Measurements from ENCODE around the gene C6orf62. TPM values are rescaled to one million over a fixed set of nuclear protein-coding genes. Genes with fewer than 3 reads are reported as not detected.
"Not testable (repeated sequence)": the region's sequence is repeated elsewhere in the genome, so short reads cannot be mapped to it uniquely, and the experiment has no call there.

Gene C6orf62
- total and polyA plus RNA-seq, 4 donors: 109 to 193 (median 134) TPM

- H3K27ac ChIP-seq (ENCODE audit: low read depth, low read length): no peak overlapping the region
- no peak for DNase-seq (ENCODE audit: low read depth in 4 of 6, low spot score in 6 of 6)
- 80% methylated on average over 1 of the region's 5 CpGs for WGBS (ENCODE audit: insufficient coverage)
Observed at GRCh38 chr6:24744911-24745310, 26.0 kb upstream of the C6orf62 start.

GRCh38 chr6:24743944-24744335 is 25.0 kb upstream of the C6orf62 start:
- no peaks in the 10 kb centered on the region for H3K9me3 ChIP-seq (ENCODE audit: control insufficient read depth, insufficient read depth, low read length)
- no CpG with 5 or more reads among the region's 3 CpGs for WGBS (ENCODE audit: insufficient coverage)
- H3K4me1 ChIP-seq (ENCODE audit: control insufficient read depth, insufficient read depth, low read length): no peaks in the 10 kb centered on the region
- no peaks in the 10 kb centered on the region for H3K36me3 ChIP-seq (ENCODE audit: control insufficient read depth, insufficient read depth, low read length)
- no peak for DNase-seq (ENCODE audit: low read depth in 4 of 6, low spot score in 6 of 6)
- H3K27me3 ChIP-seq (ENCODE audit: control insufficient read depth, insufficient read depth, low read length): no peaks in the 10 kb centered on the region
- no peak overlapping the region for H3K4me3 ChIP-seq (ENCODE audit: low read depth, low read length)
- no peak overlapping the region for H3K27ac ChIP-seq (ENCODE audit: low read depth, low read length)

More at GRCh38 chr6:24744911-24745310, 26.0 kb upstream of the C6orf62 start:
- Histone ChIP-seq H3K36me3 (ENCODE audit: control insufficient read depth, insufficient read depth, low read length) (no peaks in the 10 kb centered on the region), H3K4me3 (ENCODE audit: low read depth, low read length) (no peak overlapping the region), H3K4me1 (ENCODE audit: control insufficient read depth, insufficient read depth, low read length) (no peaks in the 10 kb centered on the region), H3K27me3 (ENCODE audit: control insufficient read depth, insufficient read depth, low read length) (no peaks in the 10 kb centered on the region), H3K9me3 (ENCODE audit: control insufficient read depth, insufficient read depth, low read length) (no peaks in the 10 kb centered on the region)

GRCh38 chr6:24743265-24743943 is 24.4 kb upstream of the C6orf62 start:
- DNase-seq (ENCODE audit: low read depth in 4 of 6, low spot score in 6 of 6): peak in 1 of 6 donors; percentile 16
- no CpG with 5 or more reads among the region's 2 CpGs for WGBS (ENCODE audit: insufficient coverage)
- no peak overlapping the region for H3K4me3 ChIP-seq (ENCODE audit: low read depth, low read length)
- H3K9me3 ChIP-seq (ENCODE audit: control insufficient read depth, insufficient read depth, low read length): no peaks in the 10 kb centered on the region
- H3K36me3 ChIP-seq (ENCODE audit: control insufficient read depth, insufficient read depth, low read length): no peaks in the 10 kb centered on the region
- H3K4me1 ChIP-seq (ENCODE audit: control insufficient read depth, insufficient read depth, low read length): no peaks in the 10 kb centered on the region
- no peak overlapping the region for H3K27ac ChIP-seq (ENCODE audit: low read depth, low read length)
- H3K27me3 ChIP-seq (ENCODE audit: control insufficient read depth, insufficient read depth, low read length): no peaks in the 10 kb centered on the region

- H3K4me1 ChIP-seq (ENCODE audit: control insufficient read depth, insufficient read depth, low read length): no peaks in the 10 kb centered on the region
- peak overlapping the region; percentile 8 for H3K27ac ChIP-seq (ENCODE audit: low read depth, low read length)
- no peaks in the 10 kb centered on the region for H3K36me3 ChIP-seq (ENCODE audit: control insufficient read depth, insufficient read depth, low read length)
- peak in 3 of 6 donors; percentile 43 to 66 (median 61) for DNase-seq (ENCODE audit: low read depth in 4 of 6, low spot score in 6 of 6)
- no peaks in the 10 kb centered on the region for H3K27me3 ChIP-seq (ENCODE audit: control insufficient read depth, insufficient read depth, low read length)
- no peaks in the 10 kb centered on the region for H3K9me3 ChIP-seq (ENCODE audit: control insufficient read depth, insufficient read depth, low read length)
- WGBS (ENCODE audit: insufficient coverage): 52% methylated on average over 4 of the region's 5 CpGs
- no peak overlapping the region for H3K4me3 ChIP-seq (ENCODE audit: low read depth, low read length)
Observed at GRCh38 chr6:24742216-24742738, 23.3 kb upstream of the C6orf62 start.

- no peaks in the 10 kb centered on the region for H3K9me3 ChIP-seq (ENCODE audit: control insufficient read depth, insufficient read depth, low read length)
- H3K27ac ChIP-seq (ENCODE audit: low read depth, low read length): no peak overlapping the region
Observed at GRCh38 chr6:24740861-24741260, 21.9 kb upstream of the C6orf62 start.

GRCh38 chr6:24738741-24739140 is 19.8 kb upstream of the C6orf62 start:
- H3K27ac ChIP-seq (ENCODE audit: low read depth, low read length): no peak overlapping the region
- no peaks in the 10 kb centered on the region for H3K9me3 ChIP-seq (ENCODE audit: control insufficient read depth, insufficient read depth, low read length)
- no peaks in the 10 kb centered on the region for H3K4me1 ChIP-seq (ENCODE audit: control insufficient read depth, insufficient read depth, low read length)
- DNase-seq (ENCODE audit: low read depth in 4 of 6, low spot score in 6 of 6): no peak
- H3K27me3 ChIP-seq (ENCODE audit: control insufficient read depth, insufficient read depth, low read length): no peaks in the 10 kb centered on the region
- H3K4me3 ChIP-seq (ENCODE audit: low read depth, low read length): no peak overlapping the region
- no peaks in the 10 kb centered on the region for H3K36me3 ChIP-seq (ENCODE audit: control insufficient read depth, insufficient read depth, low read length)
- 69% methylated on average over 2 of the region's 3 CpGs for WGBS (ENCODE audit: insufficient coverage)

More at GRCh38 chr6:24740861-24741260, 21.9 kb upstream of the C6orf62 start:
- DNase-seq (ENCODE audit: low read depth in 4 of 6, low spot score in 6 of 6): no peak
- Histone ChIP-seq H3K27me3 (ENCODE audit: control insufficient read depth, insufficient read depth, low read length) (no peaks in the 10 kb centered on the region), H3K36me3 (ENCODE audit: control insufficient read depth, insufficient read depth, low read length) (no peaks in the 10 kb centered on the region), H3K4me1 (ENCODE audit: control insufficient read depth, insufficient read depth, low read length) (no peaks in the 10 kb centered on the region), H3K4me3 (ENCODE audit: low read depth, low read length) (no peak overlapping the region)

- H3K4me3 ChIP-seq (ENCODE audit: low read depth, low read length); H3K4me1 ChIP-seq (ENCODE audit: control insufficient read depth, insufficient read depth, low read length); H3K36me3 ChIP-seq (ENCODE audit: control insufficient read depth, insufficient read depth, low read length); H3K27ac ChIP-seq (ENCODE audit: low read depth, low read length); H3K9me3 ChIP-seq (ENCODE audit: control insufficient read depth, insufficient read depth, low read length); DNase-seq (ENCODE audit: low read depth in 4 of 6, low spot score in 6 of 6); H3K27me3 ChIP-seq (ENCODE audit: control insufficient read depth, insufficient read depth, low read length): not testable (repeated sequence)
- WGBS (ENCODE audit: insufficient coverage): 73% methylated on average over 2 of the region's 4 CpGs
Observed at GRCh38 chr6:24734710-24735109, 15.8 kb upstream of the C6orf62 start.

GRCh38 chr6:24734166-24734565 is 15.2 kb upstream of the C6orf62 start:
- Histone ChIP-seq H3K27ac (ENCODE audit: low read depth, low read length) (no peak overlapping the region), H3K4me3 (ENCODE audit: low read depth, low read length) (no peak overlapping the region), H3K27me3 (ENCODE audit: control insufficient read depth, insufficient read depth, low read length) (no peaks in the 10 kb centered on the region), H3K36me3 (ENCODE audit: control insufficient read depth, insufficient read depth, low read length) (no peaks in the 10 kb centered on the region), H3K4me1 (ENCODE audit: control insufficient read depth, insufficient read depth, low read length) (no peaks in the 10 kb centered on the region), H3K9me3 (ENCODE audit: control insufficient read depth, insufficient read depth, low read length) (peaks cover 7% of the 10 kb centered on the region)
- WGBS (ENCODE audit: insufficient coverage): 91% methylated on average over 1 of the region's 1 CpG
- no peak for DNase-seq (ENCODE audit: low read depth in 4 of 6, low spot score in 6 of 6)

GRCh38 chr6:24731456-24732134 is 12.6 kb upstream of the C6orf62 start:
- H3K36me3 ChIP-seq (ENCODE audit: control insufficient read depth, insufficient read depth, low read length); H3K27ac ChIP-seq (ENCODE audit: low read depth, low read length); H3K4me1 ChIP-seq (ENCODE audit: control insufficient read depth, insufficient read depth, low read length); H3K4me3 ChIP-seq (ENCODE audit: low read depth, low read length); DNase-seq (ENCODE audit: low read depth in 4 of 6, low spot score in 6 of 6); H3K9me3 ChIP-seq (ENCODE audit: control insufficient read depth, insufficient read depth, low read length); H3K27me3 ChIP-seq (ENCODE audit: control insufficient read depth, insufficient read depth, low read length): not testable (repeated sequence)
- 83% methylated on average over 6 of the region's 6 CpGs for WGBS (ENCODE audit: insufficient coverage)

- H3K27ac ChIP-seq (ENCODE audit: low read depth, low read length); H3K9me3 ChIP-seq (ENCODE audit: control insufficient read depth, insufficient read depth, low read length); H3K4me3 ChIP-seq (ENCODE audit: low read depth, low read length); H3K36me3 ChIP-seq (ENCODE audit: control insufficient read depth, insufficient read depth, low read length); H3K4me1 ChIP-seq (ENCODE audit: control insufficient read depth, insufficient read depth, low read length); H3K27me3 ChIP-seq (ENCODE audit: control insufficient read depth, insufficient read depth, low read length); DNase-seq (ENCODE audit: low read depth in 4 of 6, low spot score in 6 of 6): not testable (repeated sequence)
- 98% methylated on average over 2 of the region's 3 CpGs for WGBS (ENCODE audit: insufficient coverage)
Observed at GRCh38 chr6:24730653-24731052, 11.7 kb upstream of the C6orf62 start.

All from spinal cord (tissue), 10 donors.